Measurements from ENCODE around the gene SPTLC1.
A peak's percentile ranks its signal among the peaks of the same experiment; 100 is the strongest.

Gene SPTLC1

DNA sequence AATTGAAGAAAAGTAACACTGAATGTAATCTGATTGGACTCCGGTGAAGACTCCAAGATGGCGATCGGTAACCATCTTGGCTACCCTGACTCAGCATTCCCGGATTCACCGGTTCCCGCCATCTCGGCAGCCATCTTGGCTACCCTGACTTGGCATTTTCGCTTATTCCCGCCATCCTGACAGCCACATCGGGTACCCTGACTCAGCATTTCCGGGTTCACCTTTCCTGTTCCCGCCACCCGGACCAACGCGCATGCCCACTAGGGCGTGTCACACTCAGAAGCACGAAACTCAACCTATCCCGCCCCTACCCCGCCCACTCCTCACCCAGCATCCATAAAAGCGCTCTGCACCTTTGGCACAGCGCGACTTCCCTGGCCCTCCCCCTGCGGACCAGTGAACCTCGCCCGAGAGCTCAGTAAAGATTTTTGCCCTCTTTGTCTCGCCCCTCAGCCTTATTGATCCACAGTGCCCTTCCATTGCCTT is 17.2 kb downstream of the SPTLC1 start:
- DNase-seq (peak in 1 of 3 experiments; percentile 5), ATAC-seq (replicated peaks) (no peak)
- Mint-ChIP-seq H3K9me3 (no peaks in the 10 kb centered on the region), H3K27ac (no peak overlapping the region), H3K4me1 (ENCODE audit: low read depth in 2 of 2) (peaks cover 30 to 52% of the 10 kb centered on the region in 2 donors), H3K4me3 (peak overlapping the region; percentile 25 to 30), H3K27me3 (no peaks in the 10 kb centered on the region), H3K36me3 (ENCODE audit: insufficient read depth) (peaks cover 21% of the 10 kb centered on the region)

DNA sequence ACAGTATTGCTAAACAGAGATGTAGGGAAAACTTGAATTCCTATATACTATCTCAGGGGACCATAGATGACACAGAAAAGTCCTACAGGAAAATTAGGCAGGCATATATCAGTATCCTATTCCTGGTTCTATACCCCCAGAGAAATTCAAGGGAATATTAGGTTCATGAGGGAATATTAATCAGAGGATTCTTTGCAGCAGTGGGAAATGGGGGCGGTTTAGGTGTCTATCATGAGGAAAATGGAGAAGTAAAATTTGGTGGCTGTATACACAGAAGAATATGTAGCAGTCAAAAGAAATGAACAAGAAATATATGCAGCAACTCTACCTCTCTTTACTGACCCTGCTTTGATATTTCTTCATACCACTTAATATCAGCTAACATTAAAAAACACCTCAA is 20.0 kb downstream of the SPTLC1 start:
- ATAC-seq (replicated peaks) (no peak), DNase-seq (no peak)
- no peak overlapping the region for H3K4me3 Mint-ChIP-seq
- H3K27me3 Mint-ChIP-seq: no peaks in the 10 kb centered on the region
- H3K9me3 Mint-ChIP-seq: no peaks in the 10 kb centered on the region
- no peak overlapping the region for H3K27ac Mint-ChIP-seq
- peaks cover 14% of the 10 kb centered on the region for H3K36me3 Mint-ChIP-seq (ENCODE audit: insufficient read depth)
- peaks cover 26 to 37% of the 10 kb centered on the region in 2 donors for H3K4me1 Mint-ChIP-seq (ENCODE audit: low read depth in 2 of 2)

DNA sequence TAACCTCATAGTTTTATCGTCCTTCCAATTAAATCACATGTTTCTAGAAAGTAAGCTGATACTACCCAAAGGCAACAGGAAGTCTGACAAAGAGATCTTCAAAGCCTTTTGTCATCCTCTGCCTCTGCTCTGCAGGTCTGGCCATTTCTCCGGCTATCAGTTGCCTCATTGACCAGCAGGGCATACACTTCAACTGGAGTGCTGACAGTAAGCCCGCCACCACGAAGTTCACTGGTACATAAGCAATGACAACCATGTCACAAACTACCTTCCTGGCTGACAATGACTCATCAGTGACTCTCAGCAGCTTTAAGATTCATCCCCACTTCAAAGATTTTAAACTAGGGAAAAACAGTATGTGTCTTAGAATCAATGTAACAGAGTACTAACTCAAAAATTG is 20.6 kb downstream of the SPTLC1 start:
- H3K4me1 Mint-ChIP-seq (ENCODE audit: low read depth in 2 of 2): peaks cover 26 to 41% of the 10 kb centered on the region in 2 donors
- H3K9me3 Mint-ChIP-seq: no peaks in the 10 kb centered on the region
- H3K27me3 Mint-ChIP-seq: no peaks in the 10 kb centered on the region
- H3K4me3 Mint-ChIP-seq: no peak overlapping the region
- H3K27ac Mint-ChIP-seq: peak overlapping the region; percentile 3 to 36
- ATAC-seq (replicated peaks) (no peak), DNase-seq (no peak)
- peaks cover 12% of the 10 kb centered on the region for H3K36me3 Mint-ChIP-seq (ENCODE audit: insufficient read depth)

DNA sequence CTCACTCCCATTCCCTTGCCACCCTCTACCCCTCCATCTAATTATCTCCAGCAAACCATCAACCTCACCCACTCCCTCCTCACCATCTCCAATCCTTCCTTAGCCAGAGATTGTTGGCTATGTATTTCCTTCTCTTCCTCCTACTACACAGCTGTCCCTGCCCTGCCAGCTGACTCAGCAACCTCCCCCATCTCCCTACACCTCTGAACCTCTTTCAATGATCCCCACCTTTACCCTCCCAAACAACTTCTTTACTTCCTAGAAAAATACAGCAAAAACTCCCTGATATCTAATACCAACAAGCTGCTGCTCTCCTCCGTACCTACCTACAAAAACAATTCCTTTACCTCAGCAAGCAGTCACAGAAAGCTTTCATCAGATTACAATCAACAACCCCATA is 37.3 kb downstream of the SPTLC1 start:
- H3K4me3 Mint-ChIP-seq: no peak overlapping the region
- peaks cover 5% of the 10 kb centered on the region for H3K36me3 Mint-ChIP-seq (ENCODE audit: insufficient read depth)
- ATAC-seq (replicated peaks) (no peak), DNase-seq (no peak)
- H3K9me3 Mint-ChIP-seq: no peaks in the 10 kb centered on the region
- no peaks in the 10 kb centered on the region for H3K27me3 Mint-ChIP-seq
- peaks cover 0 to 4% of the 10 kb centered on the region in 2 donors for H3K4me1 Mint-ChIP-seq (ENCODE audit: low read depth in 2 of 2)
- no peak overlapping the region for H3K27ac Mint-ChIP-seq

DNA sequence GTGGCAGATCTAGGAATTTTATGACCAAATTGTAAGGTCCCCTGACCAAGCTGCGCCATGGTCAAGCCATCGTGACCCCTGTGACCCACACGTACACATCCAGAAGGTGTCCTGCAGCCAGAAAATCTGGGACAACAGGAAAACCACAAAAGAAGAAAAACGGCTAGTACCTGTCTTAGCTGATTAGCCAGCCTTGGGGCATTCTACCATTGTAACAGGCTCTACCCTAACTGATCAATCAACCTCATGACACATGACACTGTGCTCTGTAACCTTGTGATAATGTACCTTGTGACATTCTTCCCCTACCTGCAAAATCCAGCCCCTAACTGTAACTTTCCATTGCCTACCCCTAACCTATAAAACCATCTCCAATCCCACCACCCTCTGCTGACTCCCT is 43.6 kb downstream of the SPTLC1 start:
- ATAC-seq (replicated peaks): no peak
- Mint-ChIP-seq H3K27me3 (no peaks in the 10 kb centered on the region), H3K4me3 (no peak overlapping the region), H3K27ac (peak overlapping the region in 1 of 2 donors; percentile 11), H3K4me1 (ENCODE audit: low read depth in 2 of 2) (peaks cover 12% of the 10 kb centered on the region in 2 donors), H3K9me3 (no peaks in the 10 kb centered on the region), H3K36me3 (ENCODE audit: insufficient read depth) (peaks cover 17% of the 10 kb centered on the region)
- no peak for DNase-seq

DNA sequence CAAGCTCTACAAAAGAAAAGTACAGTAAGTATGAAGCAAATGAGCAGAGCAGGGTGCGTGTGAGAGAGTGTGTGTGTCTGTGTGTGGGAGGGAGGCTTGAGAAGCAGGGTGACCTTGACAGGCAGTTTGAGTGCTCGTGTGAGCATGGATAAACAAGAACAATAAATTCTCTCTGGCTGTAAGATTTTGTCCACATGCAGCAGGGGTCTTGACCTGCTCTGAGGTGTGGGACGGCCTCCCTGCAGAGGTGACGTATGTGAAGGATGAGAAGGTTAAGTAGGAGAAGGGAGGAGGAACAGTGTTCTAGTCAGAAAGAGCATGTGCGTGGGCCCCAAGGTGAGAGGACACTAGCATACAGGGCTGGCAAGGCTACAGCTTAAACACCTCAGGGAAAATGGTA is 49.0 kb downstream of the SPTLC1 start:
- peak overlapping the region in 1 of 2 donors; percentile 30 for H3K27ac Mint-ChIP-seq
- no peak for DNase-seq
- H3K4me1 Mint-ChIP-seq (ENCODE audit: low read depth in 2 of 2): peaks cover 0 to 4% of the 10 kb centered on the region in 2 donors
- H3K4me3 Mint-ChIP-seq: no peak overlapping the region
- peaks cover 55% of the 10 kb centered on the region for H3K36me3 Mint-ChIP-seq (ENCODE audit: insufficient read depth)
- H3K27me3 Mint-ChIP-seq: no peaks in the 10 kb centered on the region
- ATAC-seq (replicated peaks): no peak
- H3K9me3 Mint-ChIP-seq: peaks cover 2 to 20% of the 10 kb centered on the region in 2 donors

DNA sequence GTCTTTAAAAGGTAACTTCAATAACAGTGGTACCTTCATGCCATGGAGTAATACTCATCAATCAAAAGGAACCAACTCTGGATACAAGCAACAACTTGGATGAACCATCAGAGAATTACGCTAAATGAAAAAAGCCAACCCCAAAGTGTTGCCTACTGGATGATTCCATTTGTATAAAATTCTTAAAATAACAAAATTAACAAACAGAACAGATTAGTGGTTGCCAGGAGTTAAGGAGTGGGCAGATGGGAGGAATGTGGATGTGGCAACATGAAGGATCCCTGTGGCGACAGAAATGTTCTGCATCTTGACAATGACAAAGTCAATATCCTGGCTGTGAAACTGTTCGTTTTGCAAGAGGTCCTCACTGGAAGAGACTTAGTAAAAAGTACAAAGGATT is 50.5 kb downstream of the SPTLC1 start:
- peaks cover 5 to 27% of the 10 kb centered on the region in 2 donors for H3K9me3 Mint-ChIP-seq
- peaks cover 64% of the 10 kb centered on the region for H3K36me3 Mint-ChIP-seq (ENCODE audit: insufficient read depth)
- H3K27ac Mint-ChIP-seq: no peak overlapping the region
- ATAC-seq (replicated peaks) (no peak), DNase-seq (no peak)
- no peaks in the 10 kb centered on the region for H3K27me3 Mint-ChIP-seq
- peaks cover 0 to 13% of the 10 kb centered on the region in 2 donors for H3K4me1 Mint-ChIP-seq (ENCODE audit: low read depth in 2 of 2)
- H3K4me3 Mint-ChIP-seq: no peak overlapping the region

DNA sequence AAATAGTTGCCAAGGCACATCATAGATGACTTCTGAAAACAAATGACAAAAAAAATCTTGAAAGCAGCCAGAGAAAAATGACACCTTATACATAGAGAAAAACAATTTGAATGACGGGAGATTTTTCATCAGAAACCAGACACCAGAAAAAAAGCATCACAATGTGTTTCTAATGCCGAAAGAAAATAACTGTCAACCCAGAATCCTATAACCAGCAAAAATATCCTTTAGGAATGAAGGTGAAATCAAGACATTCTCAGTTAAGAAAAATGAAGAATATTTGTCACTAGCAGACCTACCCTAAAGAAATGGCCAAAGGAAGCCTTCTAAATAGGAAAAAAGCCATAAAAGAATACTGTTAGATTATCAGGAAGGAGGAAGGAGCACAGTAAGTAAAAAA is 54.0 kb downstream of the SPTLC1 start:
- no peak overlapping the region for H3K4me3 Mint-ChIP-seq
- DNase-seq (no peak), ATAC-seq (replicated peaks) (no peak)
- peaks cover 5 to 27% of the 10 kb centered on the region in 2 donors for H3K9me3 Mint-ChIP-seq
- peaks cover 5 to 22% of the 10 kb centered on the region in 2 donors for H3K4me1 Mint-ChIP-seq (ENCODE audit: low read depth in 2 of 2)
- peaks cover 46% of the 10 kb centered on the region for H3K36me3 Mint-ChIP-seq (ENCODE audit: insufficient read depth)
- H3K27me3 Mint-ChIP-seq: no peaks in the 10 kb centered on the region
- no peak overlapping the region for H3K27ac Mint-ChIP-seq

DNA sequence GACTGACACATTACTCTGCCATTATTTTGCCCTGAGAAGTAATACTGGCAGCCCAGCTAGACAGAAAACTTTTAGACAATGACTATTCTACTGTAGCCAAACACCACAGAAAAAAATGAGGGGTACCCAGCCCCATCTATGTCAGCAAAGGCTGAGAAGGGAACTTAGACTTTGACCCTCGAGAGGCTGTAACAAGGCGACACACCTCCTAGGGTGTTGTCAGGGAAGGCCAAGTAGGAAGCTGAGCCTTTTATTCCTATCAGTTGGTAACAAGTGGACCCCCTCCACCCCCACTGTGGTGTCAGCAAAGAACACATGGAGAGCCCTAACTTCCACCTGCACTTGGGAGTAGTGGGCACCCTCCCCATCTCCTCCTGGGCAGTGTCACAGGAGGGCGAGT is 55.6 kb downstream of the SPTLC1 start:
- no peaks in the 10 kb centered on the region for H3K27me3 Mint-ChIP-seq
- no peak for ATAC-seq (replicated peaks)
- H3K9me3 Mint-ChIP-seq: peaks cover 5 to 27% of the 10 kb centered on the region in 2 donors
- no peak overlapping the region for H3K4me3 Mint-ChIP-seq
- H3K4me1 Mint-ChIP-seq (ENCODE audit: low read depth in 2 of 2): peaks cover 5 to 22% of the 10 kb centered on the region in 2 donors
- H3K36me3 Mint-ChIP-seq (ENCODE audit: insufficient read depth): peaks cover 43% of the 10 kb centered on the region
- DNase-seq: no peak
- H3K27ac Mint-ChIP-seq: no peak overlapping the region

DNA sequence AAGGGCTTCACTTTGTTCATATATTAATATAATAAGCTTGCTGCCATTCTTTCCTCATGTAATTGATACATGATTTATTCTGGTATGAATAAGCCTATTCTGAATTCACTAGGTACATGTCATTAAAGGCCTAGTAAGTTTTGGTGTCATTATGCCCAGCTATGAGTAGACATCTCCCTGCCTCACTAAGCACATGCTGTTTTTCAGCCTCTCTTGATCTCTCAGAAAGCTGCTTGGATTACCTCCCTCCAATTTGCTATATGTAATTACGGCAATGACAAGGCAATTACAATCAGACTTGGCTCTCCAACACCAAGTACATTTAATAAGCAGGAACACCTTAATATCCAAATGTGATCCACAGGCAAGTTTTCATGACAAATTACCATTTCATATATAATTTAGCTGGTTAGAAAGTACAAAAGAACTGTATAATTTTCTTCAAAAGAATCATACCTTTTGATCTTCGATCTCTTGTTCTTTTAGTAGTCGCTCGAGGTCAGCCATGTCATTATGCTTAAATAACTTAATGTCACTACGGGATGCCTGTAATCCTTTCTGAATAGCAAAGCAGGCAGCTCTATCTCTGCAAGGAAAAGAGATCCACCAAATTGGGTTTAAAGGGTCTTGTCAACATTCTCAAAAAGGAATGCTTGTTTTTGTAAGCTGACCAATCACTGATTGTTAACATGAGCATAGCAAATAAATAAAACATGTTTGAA is 56.3 kb downstream of the SPTLC1 start:
- peaks cover 39% of the 10 kb centered on the region for H3K36me3 Mint-ChIP-seq (ENCODE audit: insufficient read depth)

DNA sequence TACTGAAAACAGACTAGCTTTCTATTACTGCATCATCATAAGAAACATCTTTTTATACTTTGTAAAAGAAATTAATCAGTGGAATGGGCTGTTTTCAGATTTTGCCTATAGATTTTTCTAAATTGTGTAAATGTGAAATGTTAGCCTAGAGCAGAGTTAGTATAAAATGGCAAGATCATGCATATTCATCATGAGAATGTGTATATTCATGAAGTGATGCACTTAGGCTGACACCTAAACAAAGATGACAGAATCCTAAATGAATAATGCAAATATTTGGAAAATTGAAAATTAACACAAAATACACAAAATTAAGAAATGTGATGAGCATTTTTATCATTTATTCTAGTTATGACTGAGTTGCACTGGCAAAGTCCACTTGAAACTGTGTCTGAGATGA is 57.2 kb downstream of the SPTLC1 start:
- H3K36me3 Mint-ChIP-seq (ENCODE audit: insufficient read depth): peaks cover 35% of the 10 kb centered on the region
- H3K9me3 Mint-ChIP-seq: peaks cover 5 to 25% of the 10 kb centered on the region in 2 donors
- H3K4me1 Mint-ChIP-seq (ENCODE audit: low read depth in 2 of 2): peaks cover 5 to 25% of the 10 kb centered on the region in 2 donors
- no peak overlapping the region for H3K4me3 Mint-ChIP-seq
- no peaks in the 10 kb centered on the region for H3K27me3 Mint-ChIP-seq
- peak overlapping the region in 1 of 2 donors; percentile 46 for H3K27ac Mint-ChIP-seq
- ATAC-seq (replicated peaks) (no peak), DNase-seq (no peak)

More for the DNA sequence above, 56.3 kb downstream of the SPTLC1 start:
- ATAC-seq (replicated peaks) (no peak), DNase-seq (no peak)
- Mint-ChIP-seq H3K27ac (peak overlapping the region in 1 of 2 donors; percentile 46), H3K4me1 (ENCODE audit: low read depth in 2 of 2) (peaks cover 5 to 22% of the 10 kb centered on the region in 2 donors), H3K4me3 (no peak overlapping the region), H3K27me3 (no peaks in the 10 kb centered on the region), H3K9me3 (peaks cover 5 to 27% of the 10 kb centered on the region in 2 donors)

DNA sequence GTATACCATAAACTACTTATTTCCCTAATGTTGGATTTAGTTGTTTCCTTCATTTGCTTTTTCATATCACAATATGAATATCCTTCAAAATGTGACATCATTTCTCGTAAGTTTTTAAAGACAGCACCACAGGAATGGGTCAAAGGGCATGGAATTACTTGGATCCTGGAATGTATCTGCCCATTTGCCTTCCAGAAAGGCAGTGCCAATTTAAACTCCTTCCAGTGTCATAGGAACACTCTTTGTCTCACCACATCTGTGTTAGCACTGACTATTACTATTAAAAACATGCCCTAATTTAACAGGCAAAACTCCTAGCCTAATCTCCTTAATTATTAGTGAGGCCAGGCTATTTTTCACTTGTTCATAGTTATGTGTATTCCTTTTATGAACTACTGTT is 58.0 kb downstream of the SPTLC1 start:
- peaks cover 35% of the 10 kb centered on the region for H3K36me3 Mint-ChIP-seq (ENCODE audit: insufficient read depth)
- peaks cover 3 to 17% of the 10 kb centered on the region in 2 donors for H3K9me3 Mint-ChIP-seq
- H3K4me1 Mint-ChIP-seq (ENCODE audit: low read depth in 2 of 2): peaks cover 5 to 23% of the 10 kb centered on the region in 2 donors
- ATAC-seq (replicated peaks): no peak
- H3K4me3 Mint-ChIP-seq: no peak overlapping the region
- H3K27me3 Mint-ChIP-seq: no peaks in the 10 kb centered on the region
- DNase-seq: no peak
- H3K27ac Mint-ChIP-seq: peak overlapping the region in 1 of 2 donors; percentile 46

DNA sequence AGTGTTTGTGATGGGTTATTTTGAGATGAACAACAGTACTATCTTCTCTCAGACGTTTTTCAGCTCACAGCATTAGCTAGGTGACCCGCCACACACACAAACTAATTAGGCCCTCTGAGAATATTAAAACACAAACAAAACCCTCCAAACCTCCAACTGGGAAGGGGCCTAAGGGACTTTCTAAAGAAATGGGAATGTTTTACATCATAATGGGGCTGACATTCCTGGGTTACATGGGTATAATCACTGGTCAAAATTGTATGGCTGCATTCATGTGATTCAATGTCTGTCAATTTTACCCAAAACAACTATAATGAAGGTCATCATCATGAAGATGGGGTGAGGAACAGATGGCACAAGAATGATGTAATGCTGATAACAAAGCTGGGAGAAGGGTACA is 59.6 kb downstream of the SPTLC1 start:
- Mint-ChIP-seq H3K36me3 (ENCODE audit: insufficient read depth) (peaks cover 26% of the 10 kb centered on the region), H3K4me3 (no peak overlapping the region), H3K27ac (peak overlapping the region in 1 of 2 donors; percentile 22), H3K4me1 (ENCODE audit: low read depth in 2 of 2) (peaks cover 5 to 21% of the 10 kb centered on the region in 2 donors), H3K9me3 (peaks cover 2 to 3% of the 10 kb centered on the region in 2 donors), H3K27me3 (no peaks in the 10 kb centered on the region)
- no peak for DNase-seq
- no peak for ATAC-seq (replicated peaks)

DNA sequence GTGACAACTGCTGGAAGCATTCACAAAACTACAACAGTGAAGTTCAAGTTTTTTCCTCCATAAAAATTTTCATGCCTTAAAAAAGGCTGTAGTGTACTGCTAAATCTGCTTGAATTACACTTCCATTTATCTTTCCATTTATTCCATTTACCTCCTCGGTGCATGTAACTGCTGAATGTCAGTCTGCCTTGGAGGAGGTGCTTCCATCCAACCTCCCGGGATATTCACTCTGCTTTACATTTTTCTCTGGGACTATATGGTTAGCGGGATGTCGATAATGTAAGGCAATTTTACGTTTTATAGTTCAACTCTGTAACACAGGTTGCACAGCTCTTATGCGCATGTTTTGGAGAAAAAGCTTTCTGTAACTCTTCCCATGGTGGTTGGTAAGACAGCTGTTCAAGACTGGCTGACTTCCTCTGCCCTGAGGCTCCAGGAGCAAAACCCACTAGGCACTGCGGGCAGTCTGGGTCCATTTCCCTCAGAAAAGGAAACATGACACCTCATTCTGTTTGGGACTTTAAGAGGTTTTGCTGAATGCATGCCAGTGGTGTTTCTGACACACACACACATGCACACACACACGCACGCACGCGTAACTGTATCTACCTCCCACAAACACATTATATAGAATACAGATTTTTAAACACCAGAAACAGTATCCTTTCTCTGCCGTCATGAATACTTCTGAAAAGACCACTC is 66.1 kb downstream of the SPTLC1 start:
- H3K27me3 Mint-ChIP-seq: no peaks in the 10 kb centered on the region
- H3K4me1 Mint-ChIP-seq (ENCODE audit: low read depth in 2 of 2): peaks cover 3% of the 10 kb centered on the region in 2 donors
- H3K36me3 Mint-ChIP-seq (ENCODE audit: insufficient read depth): peaks cover 58% of the 10 kb centered on the region
- peaks cover 0 to 3% of the 10 kb centered on the region in 2 donors for H3K9me3 Mint-ChIP-seq
- DNase-seq (no peak), ATAC-seq (replicated peaks) (no peak)
- no peak overlapping the region for H3K27ac Mint-ChIP-seq
- no peak overlapping the region for H3K4me3 Mint-ChIP-seq
